GM18951 (cell line): Measurements from ENCODE around the gene CATSPERD.
"Not testable (repeated sequence)": the region's sequence is repeated elsewhere in the genome, so short reads cannot be mapped to it uniquely, and the experiment has no call there.

Experiments used
- POLR2A ChIP-seq: IDR thresholded peaks from 4 replicates; pipeline ENCODE4 v1.6.1; 2011; ENCODE audit warnings: mild to moderate bottlenecking; ENCODE audit not compliant: insufficient read length, insufficient read depth; ENCODE audit errors: extremely low read depth
- in situ Hi-C: fragments of 300-500 bp; cut with MboI; formaldehyde crosslinking; loops from one replicate; pipeline ENCODE4 v1.12.0; 2022; ENCODE audit warnings: low sequenced_read_pairs, mixed read lengths, inconsistent platforms; ENCODE audit not compliant: unreplicated experiment

CATSPERD gene

DNA sequence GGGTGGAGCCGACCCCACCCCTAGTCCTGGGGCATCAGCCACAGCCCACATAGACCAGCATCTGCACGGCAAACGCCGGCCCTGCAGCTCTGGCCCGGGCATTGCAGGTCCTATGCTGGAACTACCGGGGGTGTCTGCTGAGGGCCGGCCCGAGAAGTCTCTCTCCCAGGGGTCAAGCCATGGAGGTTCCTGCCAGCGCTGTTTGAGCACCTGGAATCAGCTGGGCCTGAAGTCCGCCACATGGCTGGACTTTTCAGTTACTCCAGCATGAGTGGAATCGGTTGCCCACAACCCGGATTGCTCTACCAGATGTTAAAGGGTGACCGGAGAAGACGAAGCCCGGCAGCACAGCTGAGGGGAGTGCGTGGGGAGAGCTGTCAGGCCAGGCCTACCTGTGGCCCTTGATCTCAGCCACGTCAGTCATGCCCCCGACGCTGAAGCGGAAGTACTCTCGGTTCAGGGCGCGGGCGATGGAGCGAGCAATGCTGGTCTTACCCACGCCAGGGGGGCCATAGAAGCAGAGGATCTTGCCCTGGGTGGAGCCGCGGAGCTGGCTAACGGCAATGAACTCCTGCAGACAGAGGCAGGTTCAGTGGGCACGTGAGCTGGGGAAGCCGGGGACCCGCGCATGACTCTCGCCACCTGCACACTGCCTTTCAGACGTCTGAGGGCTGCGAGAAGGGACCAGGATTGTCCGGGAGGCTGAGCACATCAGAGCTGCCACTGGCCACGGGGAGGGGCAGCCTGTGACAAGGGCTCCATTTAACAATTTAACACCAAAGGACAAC, 21.6 kb upstream of the CATSPERD start:
- in situ Hi-C loops: no loop called here
- no peak for TF ChIP-seq POLR2A

- no peak for TF ChIP-seq POLR2A
- in situ Hi-C loops: no loop called here
These were observed 19.9 kb upstream of the CATSPERD start for GRCh38 chr19:5700455-5701092.

GRCh38 chr19:5702053-5702410, 18.4 kb upstream of the CATSPERD start:
- in situ Hi-C loops: not testable (repeated sequence)

DNA sequence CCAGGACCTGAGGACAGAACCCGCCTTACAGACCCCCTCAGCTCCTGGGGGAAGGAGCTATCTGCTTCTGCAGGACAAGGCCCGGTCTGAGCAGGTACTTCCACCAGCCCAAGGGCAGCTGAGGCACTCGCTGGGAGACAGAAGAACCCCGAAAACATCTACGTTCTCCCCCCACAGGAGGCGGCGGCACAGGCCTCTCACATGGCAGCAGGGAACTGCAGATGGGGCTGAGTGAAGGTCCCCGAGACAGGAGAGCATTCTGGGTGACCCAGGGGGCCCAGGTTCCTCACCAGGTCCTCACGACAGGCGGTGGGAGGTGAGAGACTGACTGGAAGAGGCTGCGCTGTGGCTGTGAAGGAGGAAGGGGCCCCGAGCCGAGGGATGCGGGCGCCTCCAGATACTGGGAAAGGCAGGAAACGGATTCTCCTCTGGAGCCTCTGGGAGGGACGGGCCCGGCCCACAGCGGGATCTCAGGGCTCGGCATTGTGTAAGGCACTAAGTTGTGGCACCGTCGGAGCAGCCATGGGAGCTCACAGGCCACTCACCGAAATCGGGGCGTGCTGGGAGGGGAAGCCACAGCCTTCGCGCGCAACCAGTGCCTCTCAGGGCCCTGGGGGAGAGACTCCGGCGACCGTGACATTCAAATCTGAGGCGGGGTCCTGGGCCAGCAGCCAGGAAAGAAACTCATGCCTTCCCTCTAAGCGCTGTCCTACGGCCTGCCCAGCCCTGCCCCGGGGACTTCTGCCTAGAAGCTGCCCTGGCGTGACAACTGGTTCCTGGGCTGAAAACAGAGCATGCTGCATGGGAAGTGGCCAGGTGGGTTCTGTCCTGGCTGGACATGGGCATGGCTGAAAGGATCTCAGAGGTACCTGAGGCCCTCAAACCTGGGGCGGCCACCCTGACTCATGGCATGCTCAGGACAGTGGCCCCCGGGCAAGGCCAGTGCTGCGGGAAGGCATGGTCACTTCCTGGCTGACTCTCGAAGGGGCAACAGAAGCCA, 16.3 kb upstream of the CATSPERD start:
- in situ Hi-C loops: no loop called here
- TF ChIP-seq POLR2A: no peak

- in situ Hi-C loops: no loop called here
- no peak for TF ChIP-seq POLR2A
These were observed 14.9 kb upstream of the CATSPERD start for GRCh38 chr19:5705552-5705951.

GRCh38 chr19:5706876-5707573, 13.4 kb upstream of the CATSPERD start:
- no peak for TF ChIP-seq POLR2A
- in situ Hi-C loops: no loop called here

DNA sequence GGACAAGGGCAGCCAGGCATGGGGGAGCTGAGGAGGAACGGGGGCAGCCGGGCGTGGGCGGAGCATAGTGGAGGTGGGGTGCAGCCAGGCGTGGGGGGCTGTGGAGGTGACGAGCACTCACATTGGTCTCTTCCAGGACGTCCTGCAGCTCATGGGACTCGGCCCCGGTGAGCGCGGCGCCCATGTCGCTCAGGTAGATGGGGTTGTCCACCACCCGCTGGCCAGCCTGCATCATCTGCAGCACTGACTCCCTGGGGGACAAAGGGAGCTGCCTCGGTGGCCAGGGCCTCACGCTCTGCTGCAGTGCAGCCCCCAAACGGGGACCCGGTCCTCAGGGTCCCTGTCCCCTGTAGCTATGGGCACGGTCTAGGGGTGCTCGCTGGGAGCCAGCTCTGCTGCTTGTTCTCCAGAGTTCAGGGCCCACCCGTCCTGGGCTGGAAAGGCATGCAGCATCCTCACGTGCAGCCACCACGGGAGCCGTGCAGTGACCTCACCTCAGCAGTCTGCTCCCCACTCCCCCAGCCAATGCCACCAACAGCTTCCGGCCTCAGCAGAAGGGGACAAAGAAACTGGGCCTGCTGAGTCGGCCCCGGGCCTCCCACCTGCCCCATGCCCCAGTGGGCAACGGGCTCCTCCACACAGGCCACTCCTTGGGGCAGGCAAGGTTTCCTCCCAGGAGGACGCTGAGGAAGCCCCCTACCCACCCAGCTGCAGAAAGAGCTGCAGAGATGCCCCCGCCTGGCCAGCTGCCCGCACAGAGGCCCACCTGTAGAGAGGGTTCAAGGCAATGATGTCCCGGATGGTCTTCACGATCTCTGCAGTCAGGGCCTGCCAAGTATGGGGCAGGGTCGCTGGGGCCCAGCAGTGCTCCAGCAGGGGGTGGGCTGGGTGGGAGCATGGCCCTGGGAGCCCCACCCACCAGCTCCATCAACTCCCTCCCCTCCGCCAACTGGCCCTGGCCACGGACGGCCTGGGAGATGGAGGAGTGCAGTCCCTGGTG, 12.6 kb upstream of the CATSPERD start:
- in situ Hi-C loops: no loop called here
- TF ChIP-seq POLR2A: peak; percentile 24

- no peak for TF ChIP-seq POLR2A
- in situ Hi-C loops: no loop called here
These were observed 9.4 kb upstream of the CATSPERD start for GRCh38 chr19:5711025-5711424.

DNA sequence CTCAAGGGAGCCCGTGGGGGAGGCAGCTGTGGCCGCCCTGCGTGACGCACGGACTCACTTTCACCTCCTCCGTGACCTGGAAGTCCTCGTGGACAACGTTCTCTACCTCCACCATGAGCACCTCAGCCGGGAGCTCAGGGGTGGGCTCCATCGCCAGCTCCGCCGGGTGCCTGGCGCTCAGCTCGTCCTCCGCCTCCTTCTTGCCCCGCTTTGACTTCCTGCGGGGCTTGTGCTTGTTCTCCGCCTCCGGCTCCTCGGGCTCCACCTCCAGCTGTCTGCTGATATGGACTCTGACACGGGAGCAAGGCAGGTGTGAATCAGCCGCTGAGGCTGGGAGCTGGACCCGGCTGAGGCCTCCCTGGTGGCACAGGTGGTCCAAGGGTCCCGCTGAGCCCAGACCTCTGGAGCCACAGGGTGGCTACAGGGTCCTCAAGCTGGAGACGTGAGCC, 8.7 kb upstream of the CATSPERD start:
- in situ Hi-C loops: no loop called here
- no peak for TF ChIP-seq POLR2A

DNA sequence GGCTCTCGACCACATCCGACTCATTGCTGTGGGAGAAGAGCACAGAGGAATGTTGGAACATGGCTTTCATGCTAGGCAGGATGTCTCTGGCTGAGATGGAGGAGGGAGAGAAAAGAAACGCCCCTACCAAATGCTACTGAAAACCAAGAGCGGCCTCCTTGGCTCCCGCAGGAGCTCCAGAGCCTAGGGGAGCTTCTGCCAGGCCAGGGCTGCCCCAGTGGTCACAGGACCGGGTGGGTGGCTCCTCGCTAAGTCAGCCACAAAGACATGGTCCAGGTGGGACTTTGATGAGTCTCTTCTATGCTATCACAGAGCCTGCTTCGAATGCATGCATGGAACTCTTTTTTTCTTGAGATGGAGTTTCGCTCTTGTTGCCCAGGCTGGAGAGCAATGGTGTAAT, 7.2 kb upstream of the CATSPERD start:
- in situ Hi-C loops: no loop called here
- TF ChIP-seq POLR2A: no peak

- TF ChIP-seq POLR2A: no peak
- in situ Hi-C loops: no loop called here
These were observed 5.6 kb upstream of the CATSPERD start for GRCh38 chr19:5714816-5715215.

DNA sequence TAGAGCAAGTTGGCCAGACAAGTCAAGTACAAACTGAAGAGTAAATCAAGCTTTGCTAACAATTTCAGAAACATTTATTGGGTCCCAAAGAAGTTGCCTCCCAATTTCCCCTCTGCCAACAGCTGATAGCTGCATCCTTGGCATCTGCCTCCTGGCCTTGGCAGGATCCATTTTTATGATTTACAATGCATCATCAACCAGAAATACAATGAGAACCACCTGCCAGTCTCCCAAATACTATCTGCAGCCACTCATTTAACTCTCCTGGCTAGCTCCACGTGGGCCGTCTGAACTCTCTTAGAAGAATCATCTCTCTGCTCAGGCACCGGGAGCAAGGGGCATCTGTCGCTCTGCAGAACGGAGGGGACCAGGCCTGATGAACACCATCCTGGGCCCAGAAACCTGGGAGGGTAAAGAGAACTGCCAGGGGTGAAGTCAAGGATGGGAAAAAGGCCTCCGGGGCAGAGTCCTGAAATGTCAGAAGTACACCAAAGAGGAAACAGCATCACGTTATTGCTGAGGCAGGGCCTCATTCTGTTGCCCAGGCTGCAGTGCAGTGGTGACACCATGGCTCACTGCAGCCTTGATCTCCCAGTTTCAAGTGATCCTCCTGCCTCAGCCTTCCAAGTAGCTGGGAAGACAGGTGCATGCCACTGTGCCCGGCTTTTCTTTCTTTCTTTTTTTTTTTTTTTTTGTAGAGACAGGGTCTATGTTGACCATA, 3.1 kb upstream of the CATSPERD start:
- TF ChIP-seq POLR2A: no peak
- in situ Hi-C loops: no loop called here
